ENCODE measurements around the gene NTM. TPM values are rescaled to one million over a fixed set of nuclear protein-coding genes. Genes with fewer than 3 reads are reported as not detected.
A peak's percentile ranks its signal among the peaks of the same experiment; 100 is the strongest.

Gene NTM
- total RNA-seq, 1 experiment from 2014 or later: 16.4 TPM

DNA sequence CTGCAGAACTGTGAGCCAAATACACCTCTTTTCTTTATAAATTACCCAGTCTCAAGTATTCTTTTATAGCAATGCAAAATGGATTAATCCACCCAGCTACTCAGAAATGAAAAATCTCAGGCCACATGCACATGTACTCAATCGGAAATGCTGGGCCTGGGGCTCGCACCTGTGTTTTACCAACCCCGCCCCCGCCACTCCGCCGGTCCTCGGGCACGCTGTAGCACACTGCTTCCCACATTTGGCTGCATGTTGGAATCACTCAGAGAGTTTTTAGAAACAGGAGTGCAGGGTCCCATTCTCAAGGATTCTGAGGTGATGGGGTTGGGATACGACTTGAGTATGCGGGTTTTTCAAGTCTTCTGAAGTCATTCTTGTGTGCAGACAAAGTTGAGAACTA, 284.4 kb downstream of the NTM start:
- Mint-ChIP-seq H3K27me3 (ENCODE audit: low read depth) (no peaks in the 10 kb centered on the region; the same call in 1 of the 2 replicates), H3K27ac (no peak overlapping the region), H3K4me3 (no peak overlapping the region), H3K9me3 (no peaks in the 10 kb centered on the region), H3K4me1 (peaks cover 79% of the 10 kb centered on the region), H3K36me3 (no peaks in the 10 kb centered on the region)
- no peak for TF ChIP-seq NR3C1 (CRISPR knock-in tag; conservative IDR thresholded peaks at IDR 0.05; ENCODE audit: low read depth)
- TF ChIP-seq SMAD4 (CRISPR knock-in tag; IDR thresholded peaks at IDR 0.05): no peak
- no peak for TF ChIP-seq GRHL2 (CRISPR knock-in tag; IDR thresholded peaks at IDR 0.05; ENCODE audit: insufficient replicate concordance, severe bottlenecking)
- DNase-seq (ENCODE audit: low spot score) (no peak), ATAC-seq (no peak)
- CTCF ChIA-PET: interaction anchor here (1.8 to 4.5 kb wide), 3 partner anchors 14 to 33 kb away, joined by 4 to 69 read pairs (median 14); no protein-coding TSS in a partner anchor
- POLR2A ChIA-PET: no interaction called here

DNA sequence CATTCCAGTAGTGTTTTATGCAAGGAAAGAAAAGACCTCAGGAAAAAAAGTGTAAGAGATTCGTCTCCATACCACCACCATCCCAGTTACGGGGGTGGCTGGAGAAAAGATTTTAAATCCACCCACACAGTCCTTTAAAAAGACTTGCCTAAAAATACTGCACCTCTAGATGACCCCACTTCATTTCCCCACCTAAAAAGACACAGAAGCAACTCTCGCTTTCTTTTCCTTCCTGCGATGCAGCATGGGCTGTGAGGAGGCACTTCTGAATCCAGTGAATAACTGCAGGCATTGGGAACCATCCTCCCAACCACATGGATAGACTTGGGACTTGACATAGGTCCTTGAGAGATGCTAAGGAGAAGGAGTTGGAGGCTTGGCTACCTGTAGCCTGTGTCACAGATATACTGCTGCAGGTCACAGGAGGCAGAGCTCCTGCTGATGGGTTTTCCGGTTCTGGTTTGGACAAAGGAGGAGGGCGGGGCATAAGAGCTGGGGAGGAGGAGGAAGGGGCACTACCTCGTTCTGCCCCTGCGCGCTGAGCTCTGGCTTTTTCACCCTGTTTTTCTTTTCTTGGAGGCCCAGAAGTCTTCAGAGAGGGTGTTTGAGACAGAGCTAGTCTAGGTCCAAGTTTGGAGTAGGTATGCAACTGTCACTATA, 285.9 kb downstream of the NTM start:
- TF ChIP-seq FOXJ3 (CRISPR knock-in tag; IDR thresholded peaks at IDR 0.05; ENCODE audit: borderline replicate concordance): no peak
- no peak for TF ChIP-seq TEAD4 (CRISPR knock-in tag; IDR thresholded peaks at IDR 0.05)
- no peak for TF ChIP-seq ZNF232 (CRISPR knock-in tag; IDR thresholded peaks at IDR 0.05)
- TF ChIP-seq MXD4 (CRISPR knock-in tag; IDR thresholded peaks at IDR 0.05; ENCODE audit: borderline replicate concordance): no peak
- TF ChIP-seq HMGXB4 (CRISPR knock-in tag; IDR thresholded peaks at IDR 0.05): no peak
- no peak for TF ChIP-seq KAT7 (CRISPR knock-in tag; IDR thresholded peaks at IDR 0.05; ENCODE audit: borderline replicate concordance)
- TF ChIP-seq CREB1 (CRISPR knock-in tag; IDR thresholded peaks at IDR 0.05): no peak
- no peak for TF ChIP-seq ZNF219 (CRISPR knock-in tag; IDR thresholded peaks at IDR 0.05; ENCODE audit: borderline replicate concordance)
- no peak for TF ChIP-seq ZMAT4 (CRISPR knock-in tag; IDR thresholded peaks at IDR 0.05)
- no peak for TF ChIP-seq ZNF281 (CRISPR knock-in tag; IDR thresholded peaks at IDR 0.05)
- no peak for TF ChIP-seq JUN (CRISPR knock-in tag; IDR thresholded peaks at IDR 0.05)
- H3K27ac Mint-ChIP-seq: peak overlapping the region; percentile 80
- no peaks in the 10 kb centered on the region for H3K36me3 Mint-ChIP-seq
- H3K4me1 Mint-ChIP-seq: peaks cover 94% of the 10 kb centered on the region
- ATAC-seq (peak; percentile 92), DNase-seq (ENCODE audit: low spot score) (peak; percentile 67)
- H3K9me3 Mint-ChIP-seq: no peaks in the 10 kb centered on the region
- no peaks in the 10 kb centered on the region; the same call in 1 of the 2 replicates for H3K27me3 Mint-ChIP-seq (ENCODE audit: low read depth)
- ChIA-PET CTCF (interaction anchor here (0.8 to 4.5 kb wide), 15 partner anchors 13 to 592 kb away, joined by 3 to 69 read pairs (median 3); no protein-coding TSS in a partner anchor), POLR2A (interaction anchor here (0.7 to 1.2 kb wide), 3 partner anchors 13 to 607 kb away, joined by 3 read pairs; no protein-coding TSS in a partner anchor)
- H3K4me3 Mint-ChIP-seq: peak overlapping the region; percentile 46

- no peak for DNase-seq (ENCODE audit: low spot score)
- H3K36me3 Mint-ChIP-seq: no peaks in the 10 kb centered on the region
- H3K4me1 Mint-ChIP-seq: peaks cover 98% of the 10 kb centered on the region
- peak; percentile 71 for ATAC-seq
- CTCF ChIA-PET: interaction anchor here (0.8 to 4.5 kb wide), 16 partner anchors 12 to 592 kb away, joined by 3 to 69 read pairs (median 4); no protein-coding TSS in a partner anchor
- peak overlapping the region; percentile 46 for H3K4me3 Mint-ChIP-seq
- POLR2A ChIA-PET: interaction anchor here (0.7 to 1.2 kb wide), 3 partner anchors 12 to 608 kb away, joined by 3 read pairs; no protein-coding TSS in a partner anchor
- no peaks in the 10 kb centered on the region; the same call in 1 of the 2 replicates for H3K27me3 Mint-ChIP-seq (ENCODE audit: low read depth)
- peak overlapping the region; percentile 80 for H3K27ac Mint-ChIP-seq
- H3K9me3 Mint-ChIP-seq: no peaks in the 10 kb centered on the region
- TF ChIP-seq EMX1 (CRISPR knock-in tag; IDR thresholded peaks at IDR 0.05) (no peak), HMGA2 (CRISPR knock-in tag; IDR thresholded peaks at IDR 0.05) (no peak), ZNF423 (CRISPR knock-in tag; IDR thresholded peaks at IDR 0.05) (no peak), PRDM15 (CRISPR knock-in tag; IDR thresholded peaks at IDR 0.05) (no peak), ZNF281 (CRISPR knock-in tag; IDR thresholded peaks at IDR 0.05) (0 out of 2 replicates have a peak, but pooled peaks have one; percentile 47), ZNF671 (CRISPR knock-in tag; IDR thresholded peaks at IDR 0.05) (no peak), CREM (CRISPR knock-in tag; IDR thresholded peaks at IDR 0.05) (no peak)
Observed at GRCh38 chr11:131656839-131657211, 286.4 kb downstream of the NTM start.
